HG02943 (cell line): ENCODE measurements around the gene RERE.

Experiments used
- ATAC-seq: cut with Tn5 transposase; IDR thresholded peaks from one replicate; pipeline ENCODE4 v1.9.1; 2021; ENCODE audit warnings: mild to moderate bottlenecking, low read depth, moderate library complexity; ENCODE audit not compliant: unreplicated experiment

RERE gene

DNA sequence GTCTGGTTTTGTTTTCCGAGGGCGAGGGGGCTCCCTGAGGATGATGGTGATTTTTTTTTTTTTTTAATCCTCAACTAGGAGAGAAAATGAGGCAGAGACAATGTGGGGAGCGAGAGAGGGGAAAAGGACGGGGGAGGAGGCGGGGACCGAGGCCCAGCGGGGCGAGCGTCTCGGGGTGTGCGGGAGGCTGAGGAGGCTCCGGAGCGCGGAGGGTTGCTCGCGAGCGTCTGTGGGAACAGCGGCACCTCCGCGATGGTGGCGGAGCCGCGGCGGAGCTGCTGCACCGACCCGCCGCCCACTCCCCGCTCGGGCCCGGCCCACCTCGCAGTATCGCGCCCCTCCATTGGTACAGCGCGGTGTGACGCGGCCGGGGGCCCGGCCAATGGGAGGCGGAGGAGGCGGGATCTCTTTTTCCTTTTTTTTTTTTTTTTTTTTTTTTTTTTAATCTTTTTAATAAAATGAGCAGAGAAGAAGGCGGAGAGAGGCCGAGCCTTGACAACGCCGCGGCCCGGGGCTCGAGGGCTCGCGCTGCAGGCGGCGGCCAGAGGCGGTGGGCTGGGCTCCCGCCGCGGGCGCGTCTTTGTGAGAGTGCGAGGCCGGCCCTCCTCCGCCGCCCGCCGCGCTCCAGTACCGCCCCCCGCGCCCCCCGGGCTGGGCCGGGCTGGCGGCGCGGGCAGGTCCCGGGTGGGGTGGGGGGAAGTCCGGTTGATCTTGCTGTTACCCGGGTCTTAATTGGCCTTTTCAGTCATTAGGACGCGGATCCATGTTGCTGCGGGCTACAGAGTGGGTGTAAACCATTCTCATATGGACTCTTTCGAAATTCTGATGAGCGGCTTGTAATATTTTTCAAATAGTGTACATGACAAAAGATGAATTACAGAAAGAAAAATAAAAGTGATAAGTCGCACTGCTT is at the start of gene RERE:
Gene RERE, minus strand, starts transcription at position 229 of the 913 bp plus-strand sequence.
- ATAC-seq, result peak; percentile 88

DNA sequence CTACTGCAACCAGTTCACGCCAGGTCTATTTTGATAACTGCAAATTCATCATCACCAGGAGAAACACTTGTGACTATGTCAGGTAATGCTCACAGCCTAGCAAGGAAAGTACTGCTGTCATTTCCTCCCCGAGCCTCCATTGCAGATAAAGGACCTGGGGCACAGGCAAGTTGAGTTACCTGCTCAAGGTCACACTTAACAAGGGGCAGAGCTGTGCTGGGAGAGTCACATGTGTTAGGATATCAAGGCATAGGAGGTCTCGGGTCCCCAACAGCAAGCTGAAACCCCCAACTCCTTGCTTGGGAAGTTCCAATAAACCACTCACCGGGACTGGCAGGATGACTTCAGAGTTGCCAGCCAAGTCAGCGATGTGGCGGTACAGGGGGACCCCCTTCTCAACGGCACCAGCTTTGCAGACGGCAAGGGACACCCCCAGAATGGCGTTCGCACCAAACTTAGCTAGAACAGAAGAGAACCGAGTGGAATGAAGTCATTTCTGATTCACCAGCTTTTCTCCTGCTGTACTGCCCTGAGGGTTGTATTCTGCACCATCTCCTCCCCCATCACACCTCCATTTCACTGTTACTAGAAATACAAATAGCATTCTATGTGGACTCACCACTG is 49.5 kb upstream of the RERE start:
- ATAC-seq, result no peak

DNA sequence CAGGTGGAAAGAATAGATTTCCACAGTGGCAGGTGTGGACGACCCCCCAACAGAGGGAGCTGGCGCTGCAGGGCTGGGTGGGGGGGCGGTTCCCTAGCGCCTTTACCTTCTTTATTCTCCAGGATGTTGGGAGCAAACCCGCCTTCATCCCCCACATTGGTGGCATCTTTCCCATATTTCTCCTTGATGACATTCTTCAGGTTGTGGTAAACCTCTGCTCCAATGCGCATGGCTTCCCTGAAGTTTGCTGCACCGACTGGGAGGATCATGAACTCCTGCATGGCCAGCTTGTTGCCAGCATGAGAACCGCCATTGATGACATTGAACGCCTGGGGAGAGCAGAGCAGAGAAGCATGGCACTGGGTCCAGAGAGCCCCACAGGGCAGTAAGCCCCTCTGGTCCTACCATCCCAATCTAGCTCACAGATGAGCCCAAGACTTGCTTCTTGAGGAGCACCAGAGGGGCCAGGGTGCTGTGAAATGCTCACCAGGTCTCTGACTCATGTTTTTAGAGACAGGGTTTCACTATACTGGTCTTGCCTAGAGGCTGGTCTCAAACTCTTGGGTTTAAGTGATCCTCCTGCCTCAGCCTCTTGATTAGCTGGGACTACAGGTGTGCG is 48.8 kb upstream of the RERE start:
- ATAC-seq, result no peak

DNA sequence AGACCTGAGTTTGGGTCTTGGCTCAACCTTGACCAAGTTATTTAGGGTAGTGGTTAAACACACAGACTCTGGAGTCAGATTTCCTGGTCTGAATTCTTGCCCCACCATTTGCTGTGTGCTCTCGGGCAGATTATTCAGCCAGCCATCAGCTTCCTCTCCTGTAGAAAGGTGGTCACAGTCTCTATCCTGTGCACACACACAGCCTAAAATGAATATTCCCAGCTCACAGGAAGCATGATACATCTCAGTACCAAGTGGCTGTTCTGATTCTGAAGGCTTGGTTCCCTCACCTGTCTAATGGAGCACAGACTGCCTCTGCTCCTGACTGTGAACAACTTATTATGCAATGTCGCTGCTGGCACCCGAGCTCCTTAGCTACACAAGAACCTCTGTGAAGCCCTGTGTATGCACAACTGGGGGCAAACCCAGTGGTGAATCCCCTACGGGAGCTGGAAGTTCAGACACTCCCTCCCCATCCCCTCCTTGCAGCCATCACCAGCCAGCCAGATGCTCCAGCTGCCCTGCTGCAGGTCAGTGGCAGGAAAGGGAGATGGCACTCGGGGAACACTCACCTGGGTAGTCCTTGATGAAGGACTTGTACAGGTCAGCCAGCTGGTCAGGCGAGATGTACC is 47.4 kb upstream of the RERE start:
- no peak for ATAC-seq

DNA sequence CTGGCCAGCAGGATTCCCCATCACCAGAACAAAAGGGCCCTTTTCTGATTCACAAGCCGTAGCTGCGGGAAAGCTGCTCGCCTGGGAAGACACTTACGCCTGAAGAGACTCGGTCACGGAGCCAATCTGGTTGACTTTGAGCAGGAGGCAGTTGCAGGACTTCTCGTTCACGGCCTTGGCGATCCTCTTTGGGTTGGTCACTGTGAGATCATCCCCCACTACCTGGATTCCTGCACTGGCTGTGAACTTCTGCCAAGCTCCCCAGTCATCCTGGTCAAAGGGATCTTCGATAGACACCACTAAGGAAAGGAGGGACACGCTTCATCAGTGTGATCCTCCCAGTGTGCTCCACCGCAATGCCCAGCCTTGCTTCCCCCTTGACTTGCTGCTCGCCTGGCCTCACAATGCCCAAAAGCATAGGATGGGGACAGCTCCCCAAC is 46.4 kb upstream of the RERE start:
- ATAC-seq, result no peak

DNA sequence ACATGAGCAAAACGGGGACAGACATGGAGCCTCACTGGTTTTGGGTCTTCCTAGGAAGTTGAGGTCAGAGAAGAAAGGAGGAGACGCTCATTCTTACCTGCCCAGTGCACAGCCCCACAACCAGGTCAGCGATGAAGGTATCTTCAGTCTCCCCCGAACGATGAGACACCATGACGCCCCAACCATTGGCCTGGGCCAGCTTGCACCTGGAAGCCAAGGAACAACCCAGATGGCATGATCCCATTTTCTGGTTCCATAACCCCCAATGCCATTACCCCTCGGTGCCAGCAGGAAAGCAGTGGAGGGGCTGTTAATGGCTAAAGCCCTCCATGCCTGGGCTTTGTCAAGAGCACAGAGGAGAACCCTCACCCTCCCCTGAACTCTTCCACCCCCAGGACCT is 45.7 kb upstream of the RERE start:
- no peak for ATAC-seq

DNA sequence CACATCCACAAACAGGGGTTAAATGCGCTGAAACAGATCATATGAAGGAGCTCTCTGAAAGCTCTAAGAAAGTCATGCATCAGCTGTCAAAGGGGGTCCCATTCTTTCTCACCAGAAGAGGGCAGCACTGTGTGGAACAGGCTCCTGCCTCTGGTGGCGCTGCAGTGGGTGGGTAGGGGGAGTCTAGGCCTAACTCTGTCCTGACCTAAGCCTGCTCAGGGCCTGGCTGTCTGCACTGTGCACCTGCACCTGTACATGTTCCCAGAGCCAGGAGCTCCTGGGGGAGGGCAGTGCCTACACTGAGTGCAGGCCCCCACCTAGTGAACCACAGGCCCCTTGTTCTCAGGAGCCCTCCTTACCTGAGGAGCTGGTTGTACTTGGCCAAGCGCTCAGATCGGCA is 45.1 kb upstream of the RERE start:
- no peak for ATAC-seq

DNA sequence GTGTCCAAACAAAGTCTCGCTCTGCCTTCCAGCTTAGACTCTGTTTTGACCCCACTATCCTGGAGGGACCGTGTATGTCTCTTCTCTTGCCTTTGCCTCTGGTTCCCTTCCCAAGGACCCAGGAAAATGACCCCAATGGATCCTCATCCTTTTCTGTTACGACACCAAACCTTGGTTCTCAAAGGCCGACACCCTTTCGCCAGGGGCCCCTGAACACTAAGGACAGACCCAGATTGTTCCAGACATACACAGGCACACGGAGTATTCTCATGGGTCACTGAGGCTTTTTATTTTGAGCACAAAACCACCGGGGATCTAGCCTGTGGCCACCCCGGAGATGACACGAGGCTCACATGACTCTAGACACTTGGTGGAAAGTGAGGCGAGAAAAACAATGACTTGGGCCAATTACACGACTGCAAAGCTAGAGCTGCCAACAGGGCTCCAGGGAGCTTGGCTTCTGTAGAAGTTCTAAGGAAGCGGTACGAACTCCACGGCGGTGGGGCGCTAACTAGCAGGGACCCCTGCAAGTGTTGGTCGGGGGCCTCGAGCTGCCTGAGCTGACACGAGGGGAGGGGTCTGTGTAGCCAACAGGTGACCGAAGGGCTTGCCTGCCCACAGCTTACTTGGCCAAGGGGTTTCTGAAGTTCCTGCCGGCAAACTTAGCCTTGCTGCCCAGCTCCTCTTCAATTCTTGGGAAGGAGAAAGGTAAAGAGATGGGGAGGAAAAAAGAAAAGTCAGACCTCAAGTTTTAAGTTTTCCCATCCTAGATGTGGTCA is 43.5 kb upstream of the RERE start:
- no peak for ATAC-seq

DNA sequence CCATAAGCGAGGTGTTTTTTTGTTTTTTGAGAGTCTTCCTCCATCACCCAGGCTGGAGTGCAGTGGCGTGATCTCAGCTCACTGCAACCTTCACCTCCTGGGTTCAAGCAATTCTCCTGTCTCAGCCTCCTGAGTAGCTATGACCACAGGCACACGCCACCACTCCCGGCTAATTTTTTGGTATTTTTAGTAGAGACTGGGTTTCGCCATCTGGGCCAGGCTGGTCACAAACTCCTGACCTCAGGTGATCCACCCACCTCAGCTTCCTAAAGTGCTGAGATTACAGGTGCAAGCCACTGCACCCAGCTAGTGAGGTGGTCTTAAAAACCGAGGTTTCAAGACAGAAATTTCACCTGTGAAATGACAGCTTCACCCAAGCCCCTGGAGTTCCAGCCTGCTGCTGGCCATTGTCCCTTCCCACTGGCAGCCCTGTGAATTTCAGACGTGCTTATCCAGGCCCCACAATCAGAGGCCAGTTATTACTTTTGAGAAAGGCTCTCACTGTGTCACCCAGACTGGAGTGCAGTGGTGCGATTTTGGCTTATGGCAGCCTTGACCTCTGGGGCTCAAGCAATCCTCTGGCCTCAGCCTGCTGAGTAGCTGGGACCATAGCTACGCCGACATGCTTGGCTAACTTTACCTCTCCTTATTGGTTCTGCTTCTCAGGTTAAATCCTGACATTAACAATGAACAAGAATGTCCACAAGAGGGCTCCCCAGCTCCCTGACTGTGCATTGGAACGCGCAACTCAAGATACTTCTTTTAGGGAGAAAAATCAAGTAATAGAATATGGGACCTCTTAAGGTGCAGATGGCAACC is 41.7 kb upstream of the RERE start:
- ATAC-seq, result no peak

DNA sequence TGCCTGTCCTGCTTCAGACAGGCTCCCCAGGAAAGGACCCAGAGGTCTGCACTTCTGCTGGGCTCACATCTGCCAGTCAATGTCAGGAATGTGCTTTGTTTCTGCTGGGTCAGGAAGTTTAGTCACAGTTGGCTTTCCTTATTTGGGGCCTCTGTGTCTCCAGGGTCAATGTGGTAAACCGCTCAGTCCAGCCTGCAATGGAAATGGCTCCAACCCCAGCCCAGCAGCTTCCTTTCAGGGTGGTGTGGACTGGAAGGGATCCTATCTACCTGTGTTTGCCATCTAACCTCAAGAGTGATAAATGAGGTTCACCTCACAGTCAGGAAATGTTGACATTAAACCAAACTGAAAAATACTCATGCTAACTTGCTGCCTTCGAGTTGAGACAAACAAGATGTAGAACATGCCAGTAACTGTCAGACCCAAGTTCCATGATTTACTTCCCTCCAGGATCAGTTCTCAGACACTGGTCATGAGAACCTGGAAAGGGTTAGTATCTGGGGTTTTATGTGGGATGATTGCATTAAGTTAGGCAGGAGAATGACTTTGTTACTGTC is 40.8 kb upstream of the RERE start:
- ATAC-seq, result no peak

DNA sequence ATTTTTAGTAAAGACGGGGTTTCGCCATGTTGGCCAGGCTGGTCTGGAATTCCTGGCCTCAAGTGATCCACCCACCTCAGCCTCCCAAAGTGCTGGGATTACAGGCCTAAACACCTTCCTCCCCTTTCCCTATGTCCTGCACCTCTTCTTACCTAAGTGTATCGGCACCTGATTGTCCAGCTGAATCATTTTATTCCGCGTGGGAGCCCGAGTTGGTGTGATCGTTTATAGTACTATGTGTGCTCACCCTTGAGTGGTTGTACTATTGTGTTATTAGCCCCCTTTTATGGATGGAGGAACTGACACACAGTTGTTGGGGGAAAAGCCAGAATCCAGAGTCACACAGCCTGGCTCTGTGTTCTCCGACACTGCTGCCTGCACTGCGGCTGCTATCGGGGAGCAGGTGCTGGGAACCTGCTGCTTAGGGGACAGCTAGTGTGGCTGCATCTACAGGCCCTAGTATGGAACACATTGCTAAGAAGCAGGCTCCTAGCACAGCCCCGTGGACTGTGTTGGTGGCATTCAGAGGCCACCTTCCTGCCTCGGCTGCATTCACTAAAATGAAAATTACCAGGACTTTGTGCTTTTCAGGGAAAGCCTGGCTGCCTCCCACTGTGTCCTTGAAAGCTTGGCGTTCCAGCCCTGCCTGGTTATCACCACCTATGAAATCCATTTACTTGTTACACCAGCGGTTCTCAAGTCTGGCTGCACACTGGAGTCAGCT is 39.4 kb upstream of the RERE start:
- no peak for ATAC-seq

DNA sequence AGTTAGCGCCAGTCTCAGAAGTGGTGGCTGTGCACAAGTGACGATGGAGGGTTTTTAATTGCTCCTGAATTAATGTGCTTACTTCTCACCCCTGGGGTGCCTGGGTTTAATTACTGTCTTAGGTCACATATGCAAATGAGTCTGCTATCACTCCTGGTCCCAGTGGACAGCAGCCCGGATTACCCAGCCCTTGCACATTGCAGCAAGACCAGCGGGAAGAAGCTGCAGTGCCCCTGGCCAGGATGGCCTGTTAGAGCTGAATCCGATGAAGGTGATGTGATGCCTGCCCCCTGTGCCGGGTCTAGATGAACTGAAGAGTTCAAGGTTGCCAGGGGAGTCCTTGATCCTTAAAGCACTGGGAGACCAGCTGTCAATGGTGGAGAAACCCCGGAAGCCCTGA is 36.8 kb upstream of the RERE start:
- ATAC-seq, result no peak

DNA sequence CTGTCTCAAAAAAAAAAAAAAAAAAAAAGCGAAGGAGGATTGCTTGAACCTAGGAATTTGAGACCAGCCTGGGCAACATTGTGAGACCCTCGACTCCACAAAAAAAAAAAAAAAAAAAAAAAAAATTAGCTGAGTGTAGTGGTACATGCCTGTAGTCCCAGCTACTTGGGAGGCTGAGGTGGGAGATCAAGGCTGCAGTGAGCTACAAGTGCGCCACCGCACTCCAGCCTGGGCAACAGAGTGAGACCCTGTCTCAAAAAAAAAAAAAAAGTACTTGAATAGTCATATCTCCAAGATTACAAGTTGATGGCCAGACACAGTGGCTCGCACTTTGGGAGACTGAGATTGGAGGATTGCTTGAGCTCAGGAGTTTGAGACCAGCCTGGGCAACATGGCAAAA is 33.6 kb upstream of the RERE start:
- ATAC-seq, result no peak

DNA sequence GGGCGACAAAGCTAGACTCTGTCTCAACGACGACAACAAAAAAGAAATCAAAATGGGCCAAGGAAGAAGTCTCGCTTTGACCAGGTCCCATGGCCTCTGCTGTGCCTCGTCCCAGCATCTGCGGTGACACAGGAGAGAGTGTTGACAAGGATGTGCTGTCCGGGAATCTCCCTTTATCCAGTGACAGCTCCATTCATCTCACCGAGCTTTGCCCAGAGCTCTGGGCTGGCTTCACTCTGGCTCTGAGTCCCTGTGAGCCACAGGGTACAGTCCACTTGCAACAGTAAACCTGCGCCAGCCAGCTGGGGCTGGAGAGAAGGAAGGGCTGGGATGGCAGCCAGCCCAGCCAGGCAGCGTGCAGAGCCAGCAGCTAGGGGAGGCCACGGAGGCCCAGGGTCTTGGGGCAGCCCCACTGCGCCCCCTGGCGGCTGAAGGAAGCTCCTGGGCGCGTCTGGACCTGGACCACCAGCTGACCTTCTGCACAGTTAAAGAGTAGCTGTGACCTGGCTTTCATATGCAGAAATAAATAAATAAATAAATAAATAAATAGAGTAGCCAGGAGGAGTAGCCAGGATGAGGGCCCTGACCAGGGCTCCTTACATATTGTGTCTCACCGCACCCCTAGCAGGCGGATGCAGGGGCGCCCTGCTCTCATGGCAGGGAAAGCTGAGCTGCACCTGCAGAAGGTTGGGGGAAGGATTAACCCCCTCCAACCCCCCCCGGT is 31.4 kb upstream of the RERE start:
- ATAC-seq, result no peak

DNA sequence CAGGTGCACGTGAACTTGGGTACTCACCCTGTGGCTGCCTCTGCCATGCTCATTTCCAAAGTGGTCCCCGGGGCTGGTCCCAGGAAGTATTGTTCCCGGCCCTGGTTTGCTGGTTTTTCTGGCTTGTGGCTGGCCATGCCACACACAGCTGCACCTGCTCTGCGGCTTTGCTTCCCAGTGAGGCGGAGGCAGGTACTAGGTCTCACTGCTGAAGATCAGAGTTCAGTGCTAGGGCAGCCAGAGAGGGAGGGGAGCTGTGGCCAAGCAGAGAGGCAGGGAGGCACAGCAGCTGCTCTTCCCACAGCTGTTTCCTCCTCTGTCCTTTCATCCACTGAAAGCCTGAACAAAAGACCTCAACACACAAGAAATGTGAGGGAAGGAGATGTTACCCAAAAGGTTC is 30.6 kb upstream of the RERE start:
- no peak for ATAC-seq

DNA sequence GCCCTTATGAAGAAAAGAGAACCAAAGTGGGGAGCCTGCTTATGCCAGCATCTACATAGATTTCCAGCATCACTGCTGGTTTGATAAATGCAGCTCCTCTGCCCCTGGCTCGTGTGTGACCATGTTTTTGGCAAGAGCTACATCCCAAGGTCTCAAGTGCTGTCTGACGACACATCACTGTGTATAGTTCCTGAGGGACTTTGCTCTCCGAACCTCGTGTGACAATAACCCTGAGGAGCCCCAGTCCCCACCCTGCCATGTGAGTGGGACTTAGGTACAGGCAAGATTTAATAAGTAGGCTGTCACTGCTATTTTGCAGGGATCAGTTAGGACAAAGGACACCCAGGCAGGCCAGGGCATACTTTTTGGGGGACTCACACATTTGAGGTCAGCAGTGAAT is 28.8 kb upstream of the RERE start:
- no peak for ATAC-seq

DNA sequence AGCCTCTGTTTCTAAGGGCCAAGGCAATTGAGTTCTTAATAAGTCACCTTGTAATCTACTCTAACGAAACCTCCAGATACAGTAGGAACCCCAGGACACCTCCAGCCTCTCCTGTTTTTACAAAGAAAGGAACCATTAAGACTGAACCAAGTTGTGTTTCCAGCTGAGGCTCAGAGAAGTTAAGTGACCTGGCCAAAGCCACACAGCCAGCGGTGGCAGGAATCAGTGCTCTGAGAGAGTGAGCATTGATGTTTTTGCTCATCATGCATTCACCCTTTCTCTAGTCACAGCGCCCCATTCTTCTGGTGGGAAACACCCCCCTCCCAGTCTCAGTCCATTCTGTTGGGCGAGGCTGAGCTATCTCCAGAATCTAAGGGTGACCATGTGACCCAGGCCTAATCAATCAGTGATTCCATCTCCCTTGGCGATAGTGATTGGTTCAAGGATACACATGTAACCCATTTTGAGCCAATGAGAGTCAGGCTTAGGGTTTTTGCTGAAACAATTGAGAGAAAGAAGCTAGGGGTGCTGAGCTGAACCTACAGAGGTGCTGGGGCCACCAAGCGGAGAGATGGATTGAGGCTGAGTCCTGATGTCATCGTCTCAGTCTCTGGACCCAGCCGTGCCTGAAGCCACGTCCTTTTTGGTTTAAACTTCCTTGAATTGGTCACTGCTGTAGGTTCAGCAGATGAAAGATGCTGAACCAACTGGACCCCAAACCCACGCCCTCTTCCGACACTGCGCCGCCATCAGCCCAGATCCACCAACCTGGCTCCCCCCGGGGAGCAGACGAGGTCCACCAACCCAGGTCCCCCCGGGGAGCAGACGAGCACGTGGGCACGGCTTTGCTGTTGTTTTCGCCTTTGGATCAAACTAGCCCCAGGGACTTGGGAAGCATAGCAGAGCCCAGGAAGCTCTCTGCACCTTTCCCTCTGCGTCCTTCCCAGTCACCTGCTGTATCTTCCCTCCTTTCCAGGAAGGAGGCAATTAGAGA is 28.0 kb upstream of the RERE start:
- ATAC-seq, result no peak
